OCI-LY3 (cell line): ENCODE measurements around the gene LSMEM2.

ENCODE experiments used
- EZH2phosphoT487 ChIP-seq: fragments of 200-600 bp; shearing (Covaris generic); IDR thresholded peaks from 2 replicates; pipeline ENCODE4 v1.6.1; 2018; ENCODE audit warnings: antibody characterized with exemption, mixed run types, low read depth
- TF ChIP-seq, protein P1 (sequence below): fragments of 200-600, 300-600 bp; sonication (generic); IDR thresholded peaks from 2 replicates; pipeline ENCODE4 v1.5.1; 2014; ENCODE audit warnings: antibody characterized with exemption, low read length, low read depth

DNA sequence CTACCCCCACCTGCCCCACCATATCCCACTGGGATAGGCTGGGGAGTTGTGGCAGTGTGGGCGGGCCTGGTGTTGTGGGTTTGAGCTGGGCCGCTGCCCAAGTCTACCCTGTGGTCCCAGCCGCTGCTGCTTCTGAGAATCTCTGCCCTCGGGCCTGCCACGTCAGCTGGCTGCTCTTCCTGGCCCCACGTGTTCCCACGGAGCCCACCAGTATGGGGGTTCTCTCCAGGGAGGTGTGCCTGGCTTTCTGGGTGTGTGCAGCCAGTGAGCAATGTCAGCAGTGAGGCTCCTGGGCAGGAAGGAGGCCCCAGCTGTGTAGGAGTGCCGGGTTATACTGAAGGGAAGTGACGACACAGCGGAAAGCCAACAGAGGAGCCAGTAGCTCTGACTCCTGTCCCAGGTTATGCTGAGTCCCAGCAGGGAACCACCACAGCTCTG is 32.4 kb upstream of the LSMEM2 start:
- TF ChIP-seq, protein P1, sequence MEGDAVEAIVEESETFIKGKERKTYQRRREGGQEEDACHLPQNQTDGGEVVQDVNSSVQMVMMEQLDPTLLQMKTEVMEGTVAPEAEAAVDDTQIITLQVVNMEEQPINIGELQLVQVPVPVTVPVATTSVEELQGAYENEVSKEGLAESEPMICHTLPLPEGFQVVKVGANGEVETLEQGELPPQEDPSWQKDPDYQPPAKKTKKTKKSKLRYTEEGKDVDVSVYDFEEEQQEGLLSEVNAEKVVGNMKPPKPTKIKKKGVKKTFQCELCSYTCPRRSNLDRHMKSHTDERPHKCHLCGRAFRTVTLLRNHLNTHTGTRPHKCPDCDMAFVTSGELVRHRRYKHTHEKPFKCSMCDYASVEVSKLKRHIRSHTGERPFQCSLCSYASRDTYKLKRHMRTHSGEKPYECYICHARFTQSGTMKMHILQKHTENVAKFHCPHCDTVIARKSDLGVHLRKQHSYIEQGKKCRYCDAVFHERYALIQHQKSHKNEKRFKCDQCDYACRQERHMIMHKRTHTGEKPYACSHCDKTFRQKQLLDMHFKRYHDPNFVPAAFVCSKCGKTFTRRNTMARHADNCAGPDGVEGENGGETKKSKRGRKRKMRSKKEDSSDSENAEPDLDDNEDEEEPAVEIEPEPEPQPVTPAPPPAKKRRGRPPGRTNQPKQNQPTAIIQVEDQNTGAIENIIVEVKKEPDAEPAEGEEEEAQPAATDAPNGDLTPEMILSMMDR, result 0 out of 2 replicates have a peak, but pooled peaks have one; percentile 14
- TF ChIP-seq EZH2phosphoT487, result no peak
